KOPT-K1 (cell line): ENCODE results near the gene PIK3CD.

Experiments
- H3K27ac ChIP-seq: fragments of 200-600 bp; sonication (generic); 2 replicates; pipeline ENCODE4 v1.5.1; 2016; ENCODE audit warnings: antibody characterized with exemption, mild to moderate bottlenecking, low read depth, low read length; ENCODE audit not compliant: poor library complexity, severe bottlenecking
- H3K36me3 ChIP-seq: fragments of 200-600 bp; sonication (generic); 2 replicates; pipeline ENCODE4 v1.5.1; 2017; ENCODE audit warnings: antibody characterized with exemption, mild to moderate bottlenecking, low read length, moderate library complexity; ENCODE audit not compliant: insufficient read depth
- H3K9me3 ChIP-seq: fragments of 200-600 bp; sonication (generic); 2 replicates; pipeline ENCODE4 v1.5.1; 2017; ENCODE audit warnings: antibody characterized with exemption, low read length, mild to moderate bottlenecking; ENCODE audit not compliant: insufficient read depth, poor library complexity, severe bottlenecking

PIK3CD gene

DNA sequence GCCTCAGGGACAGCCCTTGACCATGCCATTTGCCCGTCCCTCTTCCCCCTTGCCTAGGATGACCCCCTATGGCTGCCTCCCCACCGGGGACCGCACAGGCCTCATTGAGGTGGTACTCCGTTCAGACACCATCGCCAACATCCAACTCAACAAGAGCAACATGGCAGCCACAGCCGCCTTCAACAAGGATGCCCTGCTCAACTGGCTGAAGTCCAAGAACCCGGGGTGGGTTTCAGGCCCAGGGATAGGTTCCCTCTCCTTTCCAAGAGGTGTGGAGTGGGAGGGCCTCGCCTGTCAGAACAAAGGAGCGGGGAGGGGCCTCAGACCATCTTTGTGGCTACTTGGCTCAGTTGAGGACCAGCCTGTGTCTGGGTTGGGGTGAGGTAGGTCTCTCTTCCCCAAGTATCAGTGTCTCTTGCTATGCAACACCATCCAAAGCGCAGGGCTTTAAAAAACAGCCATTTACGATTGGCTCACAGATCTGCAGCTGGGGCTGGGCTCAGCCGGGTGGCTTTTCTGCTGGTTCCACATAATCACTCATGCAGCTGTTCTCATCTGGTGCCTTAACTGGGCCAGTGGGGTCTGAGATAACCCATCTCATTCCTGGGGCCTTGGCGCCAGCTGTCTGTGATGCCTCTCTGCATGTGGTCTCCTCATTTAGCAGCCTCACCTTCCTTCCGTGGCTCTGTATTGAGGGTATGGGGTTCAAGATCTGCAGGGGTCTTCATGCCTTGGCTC is 71.7 kb downstream of the PIK3CD start:
- peak overlapping the region; percentile 13 for H3K27ac ChIP-seq
- H3K36me3 ChIP-seq, result peaks cover 88% of the 10 kb centered on the region
- peaks cover 15% of the 10 kb centered on the region for H3K9me3 ChIP-seq

DNA sequence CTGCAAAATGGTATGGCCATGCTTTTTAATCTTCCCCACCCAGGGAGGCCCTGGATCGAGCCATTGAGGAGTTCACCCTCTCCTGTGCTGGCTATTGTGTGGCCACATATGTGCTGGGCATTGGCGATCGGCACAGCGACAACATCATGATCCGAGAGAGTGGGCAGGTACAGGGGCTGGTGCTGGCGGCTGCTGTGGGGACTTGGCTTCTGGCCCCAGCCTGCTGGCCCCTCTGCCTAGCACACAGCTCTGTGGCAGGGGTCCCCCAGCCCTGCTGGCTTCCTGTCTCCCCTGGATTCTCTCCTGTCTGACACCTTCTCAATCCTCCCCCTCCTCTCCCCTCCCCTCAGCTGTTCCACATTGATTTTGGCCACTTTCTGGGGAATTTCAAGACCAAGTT is 72.4 kb downstream of the PIK3CD start:
- H3K27ac ChIP-seq, result peak overlapping the region; percentile 13
- H3K36me3 ChIP-seq, result peaks cover 88% of the 10 kb centered on the region
- H3K9me3 ChIP-seq, result peaks cover 15% of the 10 kb centered on the region

DNA sequence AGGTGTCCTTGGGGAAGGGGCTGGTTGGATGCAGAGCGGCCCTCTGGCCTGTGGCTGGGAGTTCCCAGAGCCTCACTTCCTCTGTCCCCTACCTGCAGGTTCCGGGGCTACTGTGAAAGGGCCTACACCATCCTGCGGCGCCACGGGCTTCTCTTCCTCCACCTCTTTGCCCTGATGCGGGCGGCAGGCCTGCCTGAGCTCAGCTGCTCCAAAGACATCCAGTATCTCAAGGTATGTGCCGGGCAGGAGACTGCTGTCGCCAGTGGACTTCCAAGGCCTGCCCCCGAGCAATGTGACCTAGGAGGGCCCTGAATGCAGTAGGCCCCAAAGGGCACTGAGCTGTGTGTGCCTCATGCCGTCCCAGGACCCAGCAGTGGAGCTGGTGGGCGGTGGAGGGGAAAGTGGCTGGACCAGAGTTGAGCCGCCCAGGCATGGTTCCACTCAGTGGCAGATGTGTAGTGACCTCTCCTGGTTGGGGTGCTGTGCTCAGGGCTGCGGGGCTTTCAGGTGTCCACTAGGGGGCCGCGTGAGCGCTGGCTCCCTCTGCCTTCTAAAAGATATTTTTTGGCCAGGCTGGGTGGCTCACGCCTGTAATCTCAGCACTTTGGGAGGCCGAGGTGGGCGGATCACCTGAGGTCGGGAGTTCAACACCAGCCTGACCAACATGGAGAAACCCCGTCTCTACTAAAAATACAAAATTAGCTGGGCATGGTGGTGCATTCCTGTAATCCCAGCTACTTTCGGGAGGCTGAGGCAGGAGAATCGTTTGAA is 73.4 kb downstream of the PIK3CD start:
- peak overlapping the region; percentile 13 for H3K27ac ChIP-seq
- peaks cover 15% of the 10 kb centered on the region for H3K9me3 ChIP-seq
- H3K36me3 ChIP-seq, result peaks cover 94% of the 10 kb centered on the region

DNA sequence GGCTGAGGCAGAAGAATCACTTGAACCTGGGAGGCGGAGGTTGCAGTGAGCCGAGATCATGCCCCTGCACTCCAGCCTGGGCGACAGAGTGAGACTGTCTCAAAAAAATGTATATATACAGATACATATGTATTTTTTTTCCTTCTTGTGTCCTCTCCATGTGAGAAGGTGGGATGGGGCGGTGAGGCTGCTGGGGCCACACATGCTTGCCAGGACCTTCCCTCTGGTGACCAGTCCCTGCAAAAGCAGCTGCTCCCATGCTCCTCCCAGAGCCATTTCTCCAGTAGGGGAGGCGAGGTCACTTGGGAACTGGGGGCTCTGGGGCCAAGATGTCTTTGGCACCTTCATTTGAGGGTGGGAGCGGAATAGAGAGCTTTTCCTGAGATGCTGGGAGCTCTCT is 74.9 kb downstream of the PIK3CD start:
- no peak overlapping the region for H3K27ac ChIP-seq
- H3K36me3 ChIP-seq, result peaks cover 94% of the 10 kb centered on the region
- peaks cover 15% of the 10 kb centered on the region for H3K9me3 ChIP-seq

DNA sequence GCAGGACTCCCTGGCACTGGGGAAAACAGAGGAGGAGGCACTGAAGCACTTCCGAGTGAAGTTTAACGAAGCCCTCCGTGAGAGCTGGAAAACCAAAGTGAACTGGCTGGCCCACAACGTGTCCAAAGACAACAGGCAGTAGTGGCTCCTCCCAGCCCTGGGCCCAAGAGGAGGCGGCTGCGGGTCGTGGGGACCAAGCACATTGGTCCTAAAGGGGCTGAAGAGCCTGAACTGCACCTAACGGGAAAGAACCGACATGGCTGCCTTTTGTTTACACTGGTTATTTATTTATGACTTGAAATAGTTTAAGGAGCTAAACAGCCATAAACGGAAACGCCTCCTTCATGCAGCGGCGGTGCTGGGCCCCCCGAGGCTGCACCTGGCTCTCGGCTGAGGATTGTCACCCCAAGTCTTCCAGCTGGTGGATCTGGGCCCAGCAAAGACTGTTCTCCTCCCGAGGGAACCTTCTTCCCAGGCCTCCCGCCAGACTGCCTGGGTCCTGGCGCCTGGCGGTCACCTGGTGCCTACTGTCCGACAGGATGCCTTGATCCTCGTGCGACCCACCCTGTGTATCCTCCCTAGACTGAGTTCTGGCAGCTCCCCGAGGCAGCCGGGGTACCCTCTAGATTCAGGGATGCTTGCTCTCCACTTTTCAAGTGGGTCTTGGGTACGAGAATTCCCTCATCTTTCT is 75.5 kb downstream of the PIK3CD start:
- peaks cover 15% of the 10 kb centered on the region for H3K9me3 ChIP-seq
- no peak overlapping the region for H3K27ac ChIP-seq
- peaks cover 94% of the 10 kb centered on the region for H3K36me3 ChIP-seq

DNA sequence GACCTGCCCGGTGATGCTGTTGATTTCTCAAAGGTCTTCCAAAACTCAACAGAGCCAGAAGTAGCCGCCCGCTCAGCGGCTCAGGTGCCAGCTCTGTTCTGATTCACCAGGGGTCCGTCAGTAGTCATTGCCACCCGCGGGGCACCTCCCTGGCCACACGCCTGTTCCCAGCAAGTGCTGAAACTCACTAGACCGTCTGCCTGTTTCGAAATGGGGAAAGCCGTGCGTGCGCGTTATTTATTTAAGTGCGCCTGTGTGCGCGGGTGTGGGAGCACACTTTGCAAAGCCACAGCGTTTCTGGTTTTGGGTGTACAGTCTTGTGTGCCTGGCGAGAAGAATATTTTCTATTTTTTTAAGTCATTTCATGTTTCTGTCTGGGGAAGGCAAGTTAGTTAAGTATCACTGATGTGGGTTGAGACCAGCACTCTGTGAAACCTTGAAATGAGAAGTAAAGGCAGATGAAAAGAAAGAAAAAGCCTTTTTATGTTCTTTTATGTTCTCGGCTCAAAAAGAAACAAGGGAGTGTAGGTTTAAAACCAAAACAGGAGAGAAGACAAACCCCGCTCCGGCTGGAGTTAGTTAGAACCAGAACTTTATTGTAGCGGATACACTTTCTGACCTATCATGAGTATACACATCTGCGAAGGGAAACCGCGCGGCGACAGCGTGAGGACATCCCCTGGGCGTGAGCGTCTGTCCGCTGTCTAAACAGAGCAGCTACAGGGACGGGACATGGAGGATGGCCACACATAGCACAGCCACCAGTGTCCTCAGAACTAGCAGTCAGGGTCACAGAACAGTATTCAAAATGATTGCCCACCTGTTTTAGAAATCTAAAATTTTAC is 77.1 kb downstream of the PIK3CD start:
- Histone ChIP-seq H3K36me3 (peaks cover 94% of the 10 kb centered on the region), H3K9me3 (peaks cover under 1% of the 10 kb centered on the region), H3K27ac (peak overlapping the region; percentile 37)

DNA sequence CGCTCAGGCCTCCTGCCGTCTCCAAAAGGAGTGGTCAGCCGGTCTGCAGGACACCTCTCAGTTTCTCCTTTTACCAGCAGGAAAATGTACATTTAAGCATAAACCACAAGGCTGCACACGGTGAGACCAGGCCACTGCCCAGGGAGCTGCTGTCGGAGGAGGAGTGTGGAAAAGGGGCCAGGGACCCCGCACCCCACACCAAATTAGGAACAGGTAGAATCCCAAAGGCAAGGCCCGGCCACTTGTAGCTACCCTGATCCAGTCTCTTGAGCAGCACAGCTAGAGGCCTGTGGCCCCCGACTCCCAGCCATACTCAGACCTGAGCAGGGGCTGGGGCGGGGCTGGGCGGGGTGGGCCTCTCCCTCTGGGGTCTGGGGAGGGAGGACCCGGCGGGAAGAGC is 78.0 kb downstream of the PIK3CD start:
- no peaks in the 10 kb centered on the region for H3K9me3 ChIP-seq
- peaks cover 94% of the 10 kb centered on the region for H3K36me3 ChIP-seq
- no peak overlapping the region for H3K27ac ChIP-seq

DNA sequence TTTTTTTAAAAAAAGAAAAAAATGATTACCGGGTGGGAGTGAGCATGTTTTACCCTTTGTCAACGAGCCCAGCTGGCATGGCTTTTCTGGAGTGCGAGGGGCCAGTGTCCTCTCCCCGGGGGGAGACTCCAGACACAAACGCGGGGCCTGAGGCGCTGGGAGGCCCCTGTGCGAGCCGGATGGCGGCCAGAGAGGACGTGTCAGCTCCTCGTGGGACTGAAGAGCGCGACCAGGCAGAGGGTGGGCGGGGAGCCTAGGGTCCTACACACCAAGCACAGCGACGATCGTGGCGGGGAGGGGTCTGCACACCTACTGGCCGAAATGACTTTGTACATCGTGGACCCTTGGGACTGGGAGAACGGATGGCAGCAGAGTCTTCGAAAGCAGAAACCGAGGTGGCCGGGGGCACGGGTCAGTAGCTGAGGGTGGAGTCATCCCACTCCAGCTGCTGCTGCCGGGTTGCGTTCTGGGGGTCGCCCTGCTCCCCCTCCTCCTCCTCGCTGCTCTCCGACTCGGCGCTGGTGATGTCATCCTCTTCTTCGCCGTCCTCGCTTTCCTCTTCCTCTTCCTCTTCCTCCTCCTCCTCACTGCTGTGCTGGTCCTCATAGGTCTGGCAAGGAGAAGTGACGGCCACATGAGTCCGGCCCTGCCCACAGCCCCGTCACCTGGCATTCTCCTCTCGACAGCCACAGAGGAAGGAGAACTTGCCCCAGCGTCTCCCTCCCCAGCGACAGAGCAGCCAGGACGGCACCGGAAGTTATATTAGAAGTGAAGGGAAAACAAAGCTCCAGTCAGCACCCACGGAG is 78.8 kb downstream of the PIK3CD start:
- H3K9me3 ChIP-seq, result no peaks in the 10 kb centered on the region
- peaks cover 94% of the 10 kb centered on the region for H3K36me3 ChIP-seq
- H3K27ac ChIP-seq, result no peak overlapping the region

DNA sequence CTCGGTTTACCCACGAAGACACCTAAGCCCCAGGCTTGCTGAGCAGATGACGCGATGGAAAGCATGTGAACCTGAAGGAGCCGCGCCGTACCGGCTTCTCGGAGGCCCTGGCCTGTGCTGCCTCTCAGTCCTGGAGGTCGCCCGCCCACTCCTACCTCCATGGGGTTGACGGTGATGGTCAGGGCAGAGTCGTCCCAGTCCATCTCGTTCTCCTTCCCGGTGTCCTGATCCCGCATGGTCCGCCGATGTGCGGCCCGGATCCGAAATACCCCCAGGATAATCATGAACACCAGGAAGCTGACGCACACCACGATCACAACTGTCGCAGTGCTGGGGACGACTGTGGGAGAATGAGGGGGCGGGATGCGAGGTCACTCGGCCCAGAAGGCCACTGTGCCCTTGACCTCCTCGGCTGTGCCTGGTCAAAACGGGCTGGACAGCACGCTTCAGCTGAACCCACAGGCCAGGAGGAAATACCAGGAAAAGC is 79.6 kb downstream of the PIK3CD start:
- Histone ChIP-seq H3K36me3 (peaks cover 99% of the 10 kb centered on the region), H3K9me3 (no peaks in the 10 kb centered on the region), H3K27ac (no peak overlapping the region)

DNA sequence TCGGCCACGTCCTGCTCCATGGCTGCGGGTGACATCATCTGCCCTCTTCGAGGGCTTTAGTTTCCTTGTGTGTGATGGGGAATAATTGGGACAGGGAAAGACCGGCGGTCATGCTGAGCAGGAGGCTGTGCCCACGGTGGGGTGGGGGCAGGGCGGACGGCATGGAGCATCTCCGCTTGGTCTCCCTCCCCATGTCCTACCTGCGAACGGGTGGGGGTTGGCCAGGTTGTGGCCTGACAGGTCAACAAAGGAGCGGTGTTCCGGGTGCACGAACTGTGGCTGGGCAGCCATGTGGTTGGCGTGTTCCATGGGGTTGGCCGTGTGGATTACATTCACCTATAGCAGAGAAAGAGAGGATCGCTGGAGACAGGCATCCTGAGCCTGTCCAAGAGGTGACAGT is 80.0 kb downstream of the PIK3CD start:
- Histone ChIP-seq H3K36me3 (peaks cover 99% of the 10 kb centered on the region), H3K9me3 (no peaks in the 10 kb centered on the region), H3K27ac (no peak overlapping the region)

DNA sequence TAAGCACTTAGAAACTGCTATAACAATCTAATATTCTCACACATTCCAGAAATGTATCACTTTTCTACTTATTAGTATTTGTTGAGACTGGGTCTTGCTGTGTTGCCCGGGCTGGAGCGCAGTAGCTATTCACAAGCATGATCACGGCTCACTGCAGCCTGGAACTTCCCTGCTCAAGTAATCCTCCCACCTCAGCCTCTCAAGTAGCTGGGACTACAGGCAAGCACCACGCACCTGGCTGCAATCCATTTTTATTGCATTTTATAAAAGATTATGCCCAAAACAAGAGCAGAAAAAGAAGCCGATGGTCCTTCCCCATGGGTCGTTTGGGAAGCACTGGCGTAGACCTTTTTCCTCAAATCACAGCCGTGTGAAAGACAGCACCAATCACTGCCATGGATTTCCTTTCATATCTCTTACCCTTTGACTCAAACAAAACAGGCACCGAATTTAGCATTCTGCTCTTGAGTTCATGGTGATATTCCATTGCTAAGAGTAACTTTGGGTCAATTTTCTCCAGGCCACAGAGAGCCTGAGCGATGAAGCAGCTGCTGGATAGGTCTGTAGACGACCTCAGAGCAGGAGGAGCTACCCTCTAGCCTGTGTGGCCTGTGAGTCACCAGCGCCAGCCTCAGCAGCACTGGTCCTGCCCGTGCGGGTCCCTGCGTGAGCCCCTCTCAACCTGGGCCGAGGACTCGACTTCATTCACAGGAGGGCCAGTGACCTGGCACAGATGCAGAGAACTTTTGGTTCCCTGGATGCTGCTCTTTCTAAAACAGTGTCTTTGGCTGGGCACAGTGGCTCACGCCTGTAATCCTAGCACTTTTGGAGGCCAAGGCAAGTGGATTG is 80.8 kb downstream of the PIK3CD start:
- H3K9me3 ChIP-seq, result no peaks in the 10 kb centered on the region
- H3K36me3 ChIP-seq, result peaks cover 99% of the 10 kb centered on the region
- H3K27ac ChIP-seq, result no peak overlapping the region

DNA sequence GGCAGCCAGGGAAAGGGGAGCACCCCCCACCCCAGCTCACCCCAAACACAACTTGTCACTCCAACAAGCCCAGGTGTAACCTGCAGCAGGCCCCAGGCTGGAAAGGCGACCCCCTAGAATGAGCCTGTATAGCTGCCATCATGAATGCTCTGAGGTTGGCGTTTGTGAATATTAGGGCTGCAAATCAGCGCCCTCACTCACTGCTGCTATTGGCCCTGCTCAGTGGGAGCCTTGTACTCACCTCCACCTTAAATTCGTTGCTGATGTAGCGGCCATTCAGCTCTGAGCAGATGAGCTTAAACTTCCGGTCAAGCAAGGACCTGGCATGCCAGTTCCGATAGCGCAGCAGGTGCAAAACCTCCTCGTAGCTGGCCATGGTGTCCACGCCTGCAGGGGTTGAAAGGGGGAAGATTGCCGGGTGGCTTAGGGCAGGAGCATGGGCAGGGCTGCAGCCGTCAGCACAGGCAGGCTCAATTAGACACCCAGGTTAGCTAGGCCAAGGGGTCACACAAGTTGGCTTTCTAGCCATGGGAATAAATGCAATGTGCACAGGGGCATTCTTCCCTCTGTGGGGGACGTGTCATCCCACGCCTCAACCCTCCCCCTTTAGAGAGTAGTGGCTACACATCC is 81.7 kb downstream of the PIK3CD start:
- no peak overlapping the region for H3K27ac ChIP-seq
- peaks cover 99% of the 10 kb centered on the region for H3K36me3 ChIP-seq
- no peaks in the 10 kb centered on the region for H3K9me3 ChIP-seq

DNA sequence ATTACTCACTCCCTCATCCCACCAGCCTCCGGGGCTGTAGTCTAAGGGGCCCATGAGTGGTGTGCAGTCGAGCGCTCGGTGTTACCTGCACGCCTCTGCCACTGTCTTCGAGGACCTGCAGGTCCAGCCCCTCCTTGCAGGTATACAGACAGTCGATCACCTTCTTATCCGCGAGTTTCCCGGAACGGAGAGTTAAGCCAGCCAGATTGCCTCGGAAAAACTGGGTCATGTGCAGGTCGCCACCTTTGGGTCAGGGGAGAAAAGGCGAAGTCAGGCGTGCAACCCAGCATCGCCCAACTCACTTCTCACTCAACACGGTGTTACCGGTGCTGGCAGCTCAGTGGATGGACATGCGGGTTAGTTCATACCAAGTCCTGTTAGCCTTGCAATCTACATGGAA is 84.3 kb downstream of the PIK3CD start:
- H3K9me3 ChIP-seq, result no peaks in the 10 kb centered on the region
- peaks cover 99% of the 10 kb centered on the region for H3K36me3 ChIP-seq

More for the DNA sequence above, 84.3 kb downstream of the PIK3CD start:
- no peak overlapping the region for H3K27ac ChIP-seq
